CD4-positive, alpha-beta T cell (primary cell): ENCODE data around the gene ACSBG1. TPM values are rescaled to one million over a fixed set of nuclear protein-coding genes. Genes with fewer than 3 reads are reported as not detected.

Source experiments
- ATAC-seq: fragments of 200-7000 bp; cut with Tn5 transposase; one replicate; pipeline ENCODE4 v1.10.0; 2022; ENCODE audit warnings: mild to moderate bottlenecking; ENCODE audit not compliant: poor library complexity
- CTCF ChIA-PET: fragments of 350-600 bp; sonication (Branson Sonifier 250); formaldehyde crosslinking; loops from one replicate; lab custom pipeline; 2021; ENCODE audit warnings: antibody characterized with exemption, inconsistent platforms; lab: Charles Lee
- POLR2A ChIA-PET: fragments of 350-600 bp; sonication (Branson Sonifier 250); formaldehyde crosslinking; loops from one replicate; lab custom pipeline; 2021; ENCODE audit warnings: antibody characterized with exemption, inconsistent platforms; lab: Charles Lee
- DNase-seq, 14 experiments: peaks; one replicate each; pipeline ENCODE4 v3.0.0-alpha.2; 2013 to 2020; ENCODE audit warnings: mixed read lengths in 2 of 14
- H3K27ac ChIP-seq, 2 donors: one replicate each; pipeline versions ENCODE4 v1.5.1 to v1.7.0; 2013; ENCODE audit warnings: low read length in 2 of 2, low read depth in 1 of 2, mild to moderate bottlenecking in 1 of 2
- H3K27me3 ChIP-seq, 2 experiments: 1 replicate in 1 of 2; 2 replicates in 1 of 2; pipeline versions ENCODE4 v1.6.1 to v1.7.0; 2013; ENCODE audit warnings: low read length in 2 of 2, control low read depth in 1 of 2, mild to moderate bottlenecking in 1 of 2, moderate library complexity in 1 of 2; ENCODE audit not compliant: insufficient read depth in 2 of 2, control insufficient read depth in 1 of 2
- H3K36me3 ChIP-seq: one replicate; pipeline ENCODE4 v1.6.1; 2013; ENCODE audit warnings: low read length, control low read depth; ENCODE audit not compliant: insufficient read depth
- H3K4me1 ChIP-seq: one replicate; pipeline ENCODE4 v1.6.1; 2013; ENCODE audit warnings: low read length, control low read depth; ENCODE audit not compliant: insufficient read depth
- H3K4me3 ChIP-seq: one replicate; pipeline ENCODE4 v1.5.1; 2013; ENCODE audit warnings: mild to moderate bottlenecking, low read length, moderate library complexity
- H3K9me3 ChIP-seq, 2 experiments: 1 replicate in 1 of 2; 2 replicates in 1 of 2; pipeline versions ENCODE4 v1.6.1 to v1.7.0; 2013; ENCODE audit warnings: low read length in 2 of 2, mild to moderate bottlenecking in 2 of 2, control low read depth in 1 of 2, moderate library complexity in 1 of 2; ENCODE audit not compliant: control insufficient read depth in 1 of 2, insufficient read depth in 1 of 2
- H3K27ac Mint-ChIP-seq: one replicate; pipeline ENCODE4 v1.8.0; 2020; ENCODE audit warnings: mixed read lengths
- H3K27me3 Mint-ChIP-seq: one replicate; pipeline ENCODE4 v1.8.0; 2021; ENCODE audit warnings: mixed read lengths
- H3K36me3 Mint-ChIP-seq: one replicate; pipeline ENCODE4 v1.8.0; 2021; ENCODE audit warnings: low read depth, mixed read lengths
- H3K4me1 Mint-ChIP-seq: one replicate; pipeline ENCODE4 v1.8.0; 2021; ENCODE audit warnings: low read depth, mixed read lengths
- H3K4me3 Mint-ChIP-seq: one replicate; pipeline ENCODE4 v1.8.0; 2020; ENCODE audit warnings: mild to moderate bottlenecking, mixed read lengths
- H3K9me3 Mint-ChIP-seq: one replicate; pipeline ENCODE4 v1.8.0; 2020; ENCODE audit warnings: mixed read lengths
- intact Hi-C, 2 experiments: fragments of 100-400 bp; cut with DNase I in 1 of 2; cut with micrococcal nuclease in 1 of 2; formaldehyde crosslinking; loops; one replicate each; pipeline versions ENCODE4 v1.15.1 to v1.9.0; 2023 to 2025; cut with DNase I, micrococcal nuclease
- total RNA-seq, 174 experiments: library from RNA in 2 of 174; stranded (reverse) in 2 of 174; gene quantifications; one replicate each; pipeline ENCODE4 v1.2.3 and lab custom pipeline; 2021 to 2026
- TF ChIP-seq, protein P1 (sequence below): fragments of 200-600 bp; IDR thresholded peaks from one replicate; pipeline ENCODE4 v1.8.0; 2022; ENCODE audit warnings: antibody characterized with exemption, mild to moderate bottlenecking

Gene ACSBG1
- total RNA-seq, 2 experiments from 2014 or later, result 0.05 to 0.22 TPM

DNA sequence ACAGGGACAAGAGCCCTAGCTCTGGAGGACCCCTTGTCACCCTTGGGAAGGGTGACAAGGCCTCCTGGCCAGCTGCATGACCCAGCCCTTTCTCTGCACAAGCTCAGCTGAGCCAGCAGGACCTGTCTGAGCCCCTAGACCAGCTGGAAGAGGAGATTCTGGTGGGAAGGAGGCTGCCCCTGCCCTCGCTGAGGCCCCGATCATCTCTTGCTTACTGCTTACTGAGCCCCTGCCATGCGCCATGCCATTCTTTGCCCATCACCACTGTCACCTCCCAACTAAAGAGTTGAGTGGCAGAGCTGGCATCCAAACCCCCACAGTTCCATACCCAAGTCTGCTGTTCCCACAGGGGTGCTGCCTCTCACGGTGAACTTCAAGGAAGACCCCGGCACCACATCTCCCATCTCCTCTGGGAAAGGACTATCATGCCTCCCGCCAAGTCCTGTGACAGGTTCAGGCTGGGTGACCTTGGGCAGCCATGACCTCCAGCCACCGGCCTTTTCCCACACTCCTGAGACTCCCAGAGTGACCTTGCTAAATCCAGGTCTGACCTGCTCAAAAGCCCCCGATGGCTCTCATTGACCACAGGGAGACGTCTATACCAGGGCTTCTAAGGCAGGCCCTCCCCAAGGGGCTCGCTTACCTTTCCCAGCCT lies 34.0 kb downstream of the ACSBG1 start:
- Mint-ChIP-seq H3K27ac (no peak overlapping the region), H3K27me3 (no peaks in the 10 kb centered on the region), H3K36me3 (no peaks in the 10 kb centered on the region), H3K9me3 (no peaks in the 10 kb centered on the region), H3K4me1 (no peaks in the 10 kb centered on the region), H3K4me3 (no peak overlapping the region)
- TF ChIP-seq, protein P1, sequence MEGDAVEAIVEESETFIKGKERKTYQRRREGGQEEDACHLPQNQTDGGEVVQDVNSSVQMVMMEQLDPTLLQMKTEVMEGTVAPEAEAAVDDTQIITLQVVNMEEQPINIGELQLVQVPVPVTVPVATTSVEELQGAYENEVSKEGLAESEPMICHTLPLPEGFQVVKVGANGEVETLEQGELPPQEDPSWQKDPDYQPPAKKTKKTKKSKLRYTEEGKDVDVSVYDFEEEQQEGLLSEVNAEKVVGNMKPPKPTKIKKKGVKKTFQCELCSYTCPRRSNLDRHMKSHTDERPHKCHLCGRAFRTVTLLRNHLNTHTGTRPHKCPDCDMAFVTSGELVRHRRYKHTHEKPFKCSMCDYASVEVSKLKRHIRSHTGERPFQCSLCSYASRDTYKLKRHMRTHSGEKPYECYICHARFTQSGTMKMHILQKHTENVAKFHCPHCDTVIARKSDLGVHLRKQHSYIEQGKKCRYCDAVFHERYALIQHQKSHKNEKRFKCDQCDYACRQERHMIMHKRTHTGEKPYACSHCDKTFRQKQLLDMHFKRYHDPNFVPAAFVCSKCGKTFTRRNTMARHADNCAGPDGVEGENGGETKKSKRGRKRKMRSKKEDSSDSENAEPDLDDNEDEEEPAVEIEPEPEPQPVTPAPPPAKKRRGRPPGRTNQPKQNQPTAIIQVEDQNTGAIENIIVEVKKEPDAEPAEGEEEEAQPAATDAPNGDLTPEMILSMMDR, result no peak
- no peaks in the 10 kb centered on the region for H3K36me3 ChIP-seq
- no peaks in the 10 kb centered on the region for H3K9me3 ChIP-seq
- peaks cover 4% of the 10 kb centered on the region for H3K4me1 ChIP-seq
- ChIA-PET POLR2A (no interaction called here), CTCF (interaction anchor here (1.1 kb wide), 1 partner anchor 87 kb away, joined by 3 read pairs; no protein-coding TSS in a partner anchor)
- intact Hi-C loops, result no loop called here
- DNase-seq, result no peak
- H3K27ac ChIP-seq, result no peak overlapping the region
- no peaks in the 10 kb centered on the region for H3K27me3 ChIP-seq
- ATAC-seq, result no peak
- H3K4me3 ChIP-seq, result no peak overlapping the region

DNA sequence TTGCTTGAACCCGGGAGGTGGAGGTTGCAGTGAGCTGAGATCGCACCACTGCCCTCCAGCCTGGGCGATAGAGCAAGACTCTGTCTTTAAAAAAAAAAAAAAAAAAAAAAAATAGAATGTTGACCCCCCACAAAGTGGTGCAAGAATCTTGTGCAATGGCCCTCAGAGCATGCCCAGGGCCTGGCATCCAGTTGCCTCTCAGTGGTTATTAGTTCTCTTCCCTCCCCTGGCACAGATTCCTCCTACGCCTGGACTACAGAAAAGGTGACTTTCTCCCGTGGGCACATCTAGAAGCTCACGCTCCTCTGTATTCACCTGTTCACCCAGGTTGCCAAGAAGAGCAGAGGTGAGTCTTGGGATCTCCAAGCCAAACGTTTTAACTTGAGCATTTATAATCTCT lies 36.7 kb downstream of the ACSBG1 start:
- H3K27ac Mint-ChIP-seq, result no peak overlapping the region
- no peaks in the 10 kb centered on the region for H3K9me3 ChIP-seq
- no peaks in the 10 kb centered on the region for H3K9me3 Mint-ChIP-seq
- POLR2A ChIA-PET, result no interaction called here
- ATAC-seq, result no peak
- DNase-seq, result no peak
- H3K4me1 Mint-ChIP-seq, result no peaks in the 10 kb centered on the region
- CTCF ChIA-PET, result interaction anchor here (4.2 kb wide), 1 partner anchor 84 kb away, joined by 57 read pairs; no protein-coding TSS in a partner anchor
- H3K27me3 ChIP-seq, result no peaks in the 10 kb centered on the region
- no peaks in the 10 kb centered on the region for H3K36me3 ChIP-seq
- TF ChIP-seq, protein P1, result no peak
- intact Hi-C loops, result no loop called here
- no peaks in the 10 kb centered on the region for H3K36me3 Mint-ChIP-seq
- no peak overlapping the region for H3K4me3 ChIP-seq
- H3K27me3 Mint-ChIP-seq, result no peaks in the 10 kb centered on the region
- H3K4me3 Mint-ChIP-seq, result no peak overlapping the region
- peaks cover 4% of the 10 kb centered on the region for H3K4me1 ChIP-seq
- H3K27ac ChIP-seq, result no peak overlapping the region

DNA sequence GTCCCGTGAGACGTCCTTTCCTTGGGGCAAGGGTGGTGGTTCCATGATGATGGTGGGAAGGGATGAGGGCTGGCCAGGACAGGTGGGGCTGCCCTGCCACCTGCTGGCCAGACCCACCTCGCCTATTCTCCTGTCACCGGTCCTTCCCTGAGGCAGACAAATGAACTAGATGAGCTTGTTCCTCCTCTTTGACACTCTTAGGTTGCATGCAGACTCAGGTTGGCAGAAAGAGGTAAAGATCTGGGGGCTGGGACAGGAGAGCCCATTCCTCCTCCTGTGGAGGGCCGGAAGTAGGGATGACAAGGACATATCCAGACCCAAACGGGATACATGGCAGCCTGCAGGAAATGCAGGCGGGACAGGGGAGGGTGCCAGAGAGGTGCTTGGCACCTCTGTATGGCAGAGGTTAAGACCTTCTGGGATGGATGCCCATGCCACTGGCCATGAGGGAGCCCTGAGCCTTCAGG lies 38.6 kb downstream of the ACSBG1 start:
- DNase-seq (peak; percentile 17 to 75 (median 39)), ATAC-seq (peak; percentile 86)
- no peak overlapping the region for H3K4me3 ChIP-seq
- no peaks in the 10 kb centered on the region for H3K36me3 Mint-ChIP-seq
- H3K36me3 ChIP-seq, result no peaks in the 10 kb centered on the region
- no peaks in the 10 kb centered on the region for H3K4me1 Mint-ChIP-seq
- H3K4me1 ChIP-seq, result peaks cover 4% of the 10 kb centered on the region
- H3K27ac Mint-ChIP-seq, result no peak overlapping the region
- ChIA-PET CTCF (interaction anchor here (0.6 to 4.2 kb wide), 14 partner anchors 9 to 87 kb away, joined by 3 to 57 read pairs (median 5); partner anchors contain the start of gene CIB2), POLR2A (interaction anchor here (1.2 to 2.0 kb wide), 2 partner anchors 64 to 65 kb away, joined by 4 read pairs; no protein-coding TSS in a partner anchor)
- no peaks in the 10 kb centered on the region for H3K9me3 Mint-ChIP-seq
- H3K27ac ChIP-seq, result no peak overlapping the region
- H3K27me3 ChIP-seq, result no peaks in the 10 kb centered on the region
- intact Hi-C loops, result loop anchor here (1.0 to 2.0 kb wide), 5 partner anchors 46 to 237 kb away; partner anchors contain the start of gene CIB2 (in 2 of the 2)
- H3K27me3 Mint-ChIP-seq, result no peaks in the 10 kb centered on the region
- TF ChIP-seq, protein P1, result peak; percentile 81
- no peak overlapping the region for H3K4me3 Mint-ChIP-seq
- no peaks in the 10 kb centered on the region for H3K9me3 ChIP-seq
